T1000 (cell line): ENCODE measurements around the gene DYSF.
A peak's percentile ranks its signal among the peaks of the same experiment; 100 is the strongest.

Experiments used
- DNase-seq: peaks from one replicate; lab custom pipeline; 2025; ENCODE audit warnings: mixed read lengths; lab: John Stamatoyannopoulos, UW

The DYSF gene

DNA sequence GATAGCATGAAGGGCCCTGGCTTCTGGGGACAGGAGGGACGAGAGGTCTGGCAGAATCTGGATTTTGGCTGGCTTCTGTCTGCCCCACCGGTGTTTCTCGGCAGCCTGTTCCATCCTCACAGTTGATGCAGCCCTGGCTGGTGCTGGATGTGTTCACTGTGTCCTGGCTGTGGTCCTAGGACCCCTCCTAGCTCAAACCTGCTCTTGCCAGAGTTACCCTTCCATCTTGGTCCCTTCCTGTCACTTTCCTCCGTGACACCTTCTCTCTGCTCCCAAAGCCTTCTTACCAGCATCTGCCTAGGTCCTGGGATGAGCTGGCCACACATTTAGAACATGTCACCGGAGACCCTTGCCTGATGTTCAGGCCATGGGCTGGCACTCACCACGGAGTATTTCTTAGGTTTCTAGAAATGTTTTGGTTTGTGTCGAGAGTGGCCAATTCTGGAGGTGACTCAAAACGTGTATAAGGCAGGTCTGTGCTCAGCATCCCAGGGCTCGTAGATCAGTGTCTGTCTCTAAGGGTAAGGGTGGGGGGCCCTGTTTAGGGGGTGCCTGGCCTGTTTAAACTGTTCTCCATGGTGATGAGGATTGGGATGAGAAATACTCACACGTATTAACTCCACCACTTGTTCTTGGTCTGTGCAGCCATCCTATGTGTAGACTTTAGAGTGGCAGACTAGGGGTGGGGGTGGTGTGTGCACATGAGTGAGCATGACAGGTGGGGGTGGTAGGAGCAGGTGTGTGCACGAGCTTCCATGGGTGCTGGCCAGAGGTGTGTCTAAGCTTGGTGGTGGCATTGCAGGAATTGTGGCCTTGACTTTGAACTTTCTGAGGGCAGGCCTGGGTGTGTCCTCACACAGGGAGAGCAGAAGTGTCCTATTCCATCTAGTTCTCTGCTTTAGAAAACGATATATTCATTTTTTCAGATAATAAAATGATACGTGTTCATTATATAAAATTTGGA lies 162.7 kb downstream of the DYSF start:
- DNase-seq = no peak

DNA sequence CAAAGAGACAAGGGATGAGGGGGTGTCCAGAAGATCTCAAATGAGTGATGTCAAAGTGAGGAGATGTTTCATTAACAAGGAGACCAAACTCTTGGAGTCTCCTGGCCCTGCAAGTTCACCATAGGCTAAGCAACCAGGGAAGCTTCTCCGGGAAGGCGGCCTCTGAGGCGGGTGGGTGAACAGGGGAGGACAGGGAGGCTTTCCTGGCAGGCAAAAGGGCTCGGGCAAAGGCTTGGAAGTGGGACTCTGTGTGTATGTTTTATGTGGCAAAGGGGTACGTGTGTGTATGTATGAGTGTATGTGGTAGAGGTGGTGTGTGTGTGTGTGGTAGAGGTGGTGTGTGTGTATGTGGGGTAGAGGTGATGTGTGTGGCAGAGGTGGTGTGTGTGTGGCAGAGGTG lies 163.9 kb downstream of the DYSF start:
- DNase-seq = no peak

DNA sequence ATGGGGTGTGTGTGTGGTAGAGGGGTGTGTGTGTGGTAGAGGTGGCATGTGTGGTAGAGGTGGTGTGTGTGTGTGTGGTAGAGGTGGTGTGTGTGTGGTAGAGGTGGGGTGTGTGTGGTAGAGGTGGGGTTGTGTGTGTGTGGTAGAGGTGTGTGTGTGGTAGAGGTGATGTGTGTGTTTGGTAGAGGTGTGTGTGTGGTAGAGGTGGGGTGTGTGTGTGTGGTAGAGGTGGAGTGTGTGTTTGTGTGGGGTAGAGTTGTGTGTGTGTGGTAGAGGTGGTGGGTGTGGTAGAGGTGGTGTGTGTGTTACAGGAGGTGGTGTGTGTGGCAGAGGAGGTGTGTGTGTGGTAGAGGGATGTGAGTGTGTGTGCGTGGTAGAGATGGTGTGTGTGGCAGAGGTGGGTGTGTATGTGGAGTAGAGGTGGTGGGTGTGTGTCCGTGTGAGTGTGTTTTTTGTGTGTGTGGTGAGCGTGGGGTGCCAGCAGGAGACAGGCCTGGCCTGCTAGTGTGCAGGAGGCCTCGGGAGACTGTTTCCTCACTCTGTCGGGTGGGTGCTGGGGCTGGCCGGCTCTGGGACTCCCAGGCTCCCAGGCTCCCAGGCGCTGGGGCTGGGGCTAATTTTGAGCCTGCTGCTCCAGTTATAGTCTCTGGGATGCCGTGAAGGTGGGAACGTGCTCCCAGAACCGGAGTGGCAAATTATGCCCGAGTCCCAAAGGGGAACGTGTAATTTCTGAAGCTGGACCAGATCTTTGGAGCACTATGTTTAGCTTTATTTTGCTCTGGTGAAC lies 165.2 kb downstream of the DYSF start:
- no peak for DNase-seq

DNA sequence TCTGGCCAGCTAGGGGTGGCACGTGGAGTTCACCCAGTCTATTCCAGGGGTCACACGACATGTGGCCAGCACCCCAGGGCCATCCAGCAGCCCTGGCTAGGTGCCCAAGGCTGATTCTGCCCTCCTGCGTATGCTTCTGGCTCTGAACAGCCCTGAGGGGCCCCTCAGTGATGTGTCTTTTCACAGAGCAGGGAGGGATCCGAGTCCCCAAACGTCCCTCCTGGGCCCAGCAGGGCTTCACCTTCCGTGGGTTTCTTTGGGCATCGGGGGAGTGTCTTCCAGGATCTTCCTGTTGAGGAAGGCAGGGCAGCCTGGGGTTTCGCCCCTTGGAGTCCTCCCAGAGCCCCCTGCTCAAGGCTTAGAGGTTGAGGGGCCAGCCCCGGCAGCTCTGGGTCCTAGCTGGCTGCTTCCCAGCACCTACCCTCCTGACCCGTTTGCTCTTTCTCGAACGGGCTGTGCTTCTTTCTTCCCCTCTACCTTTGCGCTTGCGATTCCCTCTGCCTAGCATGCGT lies 165.9 kb downstream of the DYSF start:
- no peak for DNase-seq

DNA sequence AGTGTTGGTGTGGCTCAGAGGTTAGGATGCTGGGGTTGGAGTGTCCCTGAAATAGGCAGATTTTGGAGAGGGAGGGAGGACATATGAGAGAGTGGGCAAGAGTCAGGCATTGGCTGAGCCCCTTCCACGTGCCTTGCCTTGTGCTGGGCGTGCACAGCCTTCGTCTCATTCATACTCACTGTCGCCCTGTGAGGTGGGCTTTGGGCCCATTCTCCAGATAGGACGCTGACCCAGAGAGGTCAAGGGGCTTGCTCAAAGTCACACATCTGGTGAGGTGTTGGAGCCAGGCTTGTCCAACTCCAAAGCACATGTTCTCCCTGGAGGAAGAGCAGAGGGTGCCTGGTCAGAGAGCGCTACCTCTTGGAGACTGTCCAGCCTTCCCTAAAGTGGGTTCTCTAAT lies 166.8 kb downstream of the DYSF start:
- no peak for DNase-seq

DNA sequence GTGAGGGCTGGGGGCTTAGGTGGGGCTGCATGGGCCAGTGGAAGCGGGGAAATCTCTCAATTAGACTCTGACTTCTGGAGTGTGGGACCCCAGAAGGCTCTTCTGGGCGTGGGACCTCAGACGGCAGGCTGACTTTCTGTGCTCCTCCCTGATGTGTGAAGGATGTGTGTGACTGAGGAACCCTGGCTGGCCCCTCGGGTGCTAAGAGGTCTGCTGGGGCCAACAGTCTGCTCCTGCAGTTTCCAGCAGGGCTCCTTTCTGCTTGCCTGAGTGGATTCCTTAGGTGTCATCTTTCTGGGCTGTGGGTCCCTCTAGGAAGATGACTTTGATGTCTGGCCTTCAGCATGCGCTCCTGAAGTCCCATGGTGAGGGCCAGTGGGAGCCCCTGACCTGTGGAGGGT lies 167.5 kb downstream of the DYSF start:
- DNase-seq = no peak

DNA sequence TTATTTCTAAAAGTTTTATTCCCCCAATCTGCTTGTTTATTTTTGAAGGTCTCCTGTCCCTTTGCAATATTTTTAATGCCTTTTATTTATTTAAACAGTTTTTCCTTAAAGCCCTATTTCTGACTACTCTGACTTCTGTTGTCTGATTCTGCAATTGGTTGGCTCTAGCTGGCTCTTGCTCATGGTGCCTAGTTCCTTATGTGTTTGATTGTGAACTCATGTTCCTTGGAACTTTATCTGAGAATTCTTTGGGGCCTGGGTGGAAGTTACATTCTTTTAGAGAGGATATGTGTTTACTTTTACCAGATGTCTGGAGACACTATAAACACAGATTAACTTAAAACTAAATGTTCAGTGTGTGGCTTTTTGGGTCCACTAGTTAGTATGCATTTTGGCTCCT lies 175.9 kb downstream of the DYSF start:
- no peak for DNase-seq

DNA sequence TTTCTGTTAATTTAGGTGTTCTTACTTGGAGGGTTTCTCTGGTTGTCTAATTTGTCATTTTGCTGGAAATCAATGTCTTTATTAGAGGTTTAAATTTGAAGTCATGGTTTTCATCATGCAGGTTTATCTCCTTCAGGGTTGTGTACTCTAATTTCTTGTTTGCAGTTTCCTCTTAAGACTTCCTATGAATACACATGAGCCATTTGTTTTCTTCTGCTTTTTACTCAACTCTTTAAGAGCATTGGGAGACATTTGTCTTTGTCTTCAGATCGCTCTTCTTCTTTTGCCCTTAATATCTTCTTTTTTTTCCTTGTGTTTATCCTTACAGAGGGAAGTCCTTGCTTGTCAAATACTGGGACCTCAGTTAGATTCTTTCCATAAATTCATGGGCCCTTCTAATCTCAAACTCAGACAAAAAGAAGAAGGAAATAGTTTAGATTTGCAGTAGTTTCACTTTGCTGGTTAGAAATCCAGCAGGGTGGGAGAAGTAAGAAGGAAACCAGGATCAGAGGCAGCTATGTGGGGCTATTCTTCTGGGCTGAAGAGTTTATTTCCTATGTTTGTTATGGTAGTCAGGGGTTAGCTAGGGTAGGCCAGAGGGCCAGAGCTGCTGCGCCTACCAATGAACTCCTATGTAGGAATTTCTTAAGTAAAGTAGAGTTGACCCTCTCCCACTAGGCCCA lies 176.6 kb downstream of the DYSF start:
- no peak for DNase-seq

DNA sequence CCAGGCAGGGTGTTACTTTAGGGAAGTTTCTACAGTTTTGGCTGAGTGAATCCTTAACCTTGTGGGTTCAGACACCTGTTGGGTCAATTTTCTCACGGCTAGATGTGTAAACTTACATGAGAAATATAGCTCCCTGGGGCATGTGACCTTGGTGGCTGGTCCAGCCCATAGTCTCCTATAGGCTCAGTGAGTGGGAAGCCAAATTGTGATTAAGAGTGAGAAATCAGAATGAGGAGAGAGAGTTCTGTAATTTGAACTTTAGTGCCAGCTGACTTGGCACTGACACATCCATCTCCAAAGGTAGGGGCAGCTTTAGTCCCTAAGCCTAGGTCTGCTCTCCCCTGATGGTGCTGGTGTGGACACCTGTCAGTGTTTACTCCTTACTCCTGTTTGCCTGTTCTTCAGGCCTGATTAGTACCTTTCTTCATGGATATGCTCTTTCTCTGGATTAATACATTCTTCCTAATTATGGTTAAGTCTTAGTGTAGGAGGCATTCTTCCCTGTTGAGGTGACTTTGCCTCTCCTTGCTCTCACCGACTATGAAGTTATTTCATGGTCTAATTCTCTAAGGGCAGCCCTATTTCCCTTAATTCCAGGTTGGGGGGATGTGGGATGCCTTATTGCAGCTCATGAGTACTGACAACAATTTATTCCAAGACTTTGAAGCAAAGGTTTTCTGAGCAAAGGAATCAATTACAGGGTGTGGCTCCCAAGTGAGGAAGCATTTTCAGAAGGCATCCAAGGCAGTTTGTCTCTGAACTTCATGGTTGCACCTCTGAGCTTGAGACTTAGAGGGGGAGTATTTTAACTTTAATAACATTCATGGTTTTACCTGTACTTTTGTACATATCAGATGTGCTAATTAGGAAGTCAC lies 177.3 kb downstream of the DYSF start:
- no peak for DNase-seq

DNA sequence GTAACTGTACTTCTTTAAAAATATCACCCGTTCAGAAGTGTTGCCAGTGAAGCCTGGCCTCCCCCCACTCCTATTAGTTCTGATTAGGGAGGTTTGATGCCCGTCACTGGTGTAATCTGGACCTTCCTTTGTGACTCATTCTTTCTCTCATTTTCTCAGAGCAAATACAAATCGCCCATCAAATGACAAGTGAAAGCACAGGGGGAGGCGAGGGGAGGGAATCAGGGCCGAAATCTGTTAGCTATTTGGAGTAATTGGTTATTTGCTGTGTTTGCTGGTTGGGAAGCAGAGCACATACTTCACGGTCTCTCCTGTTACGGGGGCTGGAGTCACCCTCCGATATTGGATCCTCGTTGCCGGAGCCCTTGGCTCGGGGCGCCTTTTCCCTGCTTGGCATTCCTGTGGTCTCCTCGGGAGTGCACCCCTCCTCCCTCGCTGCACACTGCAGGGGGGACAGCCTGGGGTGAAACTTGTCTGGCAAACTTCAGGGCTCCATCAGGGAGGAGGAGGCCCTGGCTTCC lies 178.1 kb downstream of the DYSF start:
- DNase-seq = peak; percentile 37

DNA sequence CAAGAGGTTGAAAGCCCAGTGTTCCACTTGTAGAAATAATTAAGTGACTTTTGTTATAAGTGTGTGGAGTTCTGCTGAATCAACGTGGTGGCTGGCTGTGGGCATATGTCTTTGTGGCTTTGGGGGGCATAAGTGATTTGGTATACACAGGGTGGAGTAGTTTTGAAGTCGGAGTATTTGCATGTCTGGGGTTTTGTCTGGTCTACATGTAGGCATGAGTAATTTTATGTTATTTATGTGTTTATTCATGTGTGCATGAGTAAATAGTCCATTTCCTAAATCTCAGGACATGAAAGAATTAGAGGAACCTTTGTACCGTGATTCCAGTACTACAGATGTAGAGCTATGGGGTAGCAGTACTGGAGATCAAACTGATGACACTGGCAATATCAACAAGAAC lies 179.7 kb downstream of the DYSF start:
- no peak for DNase-seq

DNA sequence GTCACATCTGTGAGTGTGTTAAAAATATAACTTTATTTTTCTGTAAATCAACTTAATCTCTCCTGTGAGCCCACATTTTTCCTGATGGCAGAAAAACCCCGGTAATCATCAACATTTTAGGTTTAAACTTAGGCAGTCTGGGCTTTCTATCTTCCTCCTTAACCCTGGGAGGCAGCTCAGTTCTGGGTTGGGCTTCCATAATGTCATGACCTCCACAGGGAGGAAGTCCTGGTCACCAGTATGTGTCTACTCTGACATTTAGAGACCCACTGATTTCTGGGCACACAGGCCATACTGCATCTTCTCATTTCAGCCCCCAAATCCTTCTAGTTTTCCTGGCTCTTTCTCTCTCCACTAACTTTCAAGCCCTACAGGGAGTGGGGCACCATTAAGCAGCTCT lies 181.2 kb downstream of the DYSF start:
- no peak for DNase-seq

DNA sequence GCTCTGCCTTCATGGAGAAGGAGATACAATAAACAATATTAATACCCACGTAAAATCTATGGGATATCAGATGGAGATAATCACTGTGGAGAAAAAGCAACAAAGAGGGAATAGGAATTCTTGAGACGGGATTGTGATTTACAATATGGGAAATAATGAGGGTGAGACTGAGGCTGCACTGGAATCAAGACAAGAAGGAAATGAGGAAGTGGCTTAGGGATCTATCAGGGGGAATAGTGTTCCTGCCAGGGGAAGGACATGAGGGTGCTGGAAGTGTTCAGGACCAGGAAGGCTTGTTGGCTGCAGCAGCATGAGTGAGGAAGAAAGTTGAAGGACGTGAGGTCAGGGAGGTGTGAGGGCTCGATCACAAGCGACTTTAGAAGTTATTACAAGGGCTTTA lies 182.4 kb downstream of the DYSF start:
- no peak for DNase-seq

DNA sequence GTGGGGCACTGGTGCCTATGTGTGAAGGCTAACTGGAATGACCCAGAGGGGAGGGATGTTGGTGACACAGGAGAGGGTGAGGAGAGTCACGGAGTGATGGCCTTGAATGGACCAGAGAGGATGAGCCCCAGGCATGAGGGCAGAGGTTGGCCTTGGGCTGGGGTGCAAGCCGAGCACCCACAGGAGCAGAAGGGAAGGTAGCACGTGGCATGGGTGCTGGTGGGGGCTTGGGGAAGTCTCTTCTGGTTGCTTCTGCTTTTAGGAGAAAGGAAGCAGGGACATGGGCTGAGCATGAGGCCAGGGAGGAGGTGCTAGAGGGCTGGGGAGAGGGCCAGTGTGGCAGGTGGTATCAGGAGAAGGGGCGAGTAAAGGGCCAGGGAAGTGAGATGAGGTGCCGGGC lies 183.8 kb downstream of the DYSF start:
- no peak for DNase-seq

DNA sequence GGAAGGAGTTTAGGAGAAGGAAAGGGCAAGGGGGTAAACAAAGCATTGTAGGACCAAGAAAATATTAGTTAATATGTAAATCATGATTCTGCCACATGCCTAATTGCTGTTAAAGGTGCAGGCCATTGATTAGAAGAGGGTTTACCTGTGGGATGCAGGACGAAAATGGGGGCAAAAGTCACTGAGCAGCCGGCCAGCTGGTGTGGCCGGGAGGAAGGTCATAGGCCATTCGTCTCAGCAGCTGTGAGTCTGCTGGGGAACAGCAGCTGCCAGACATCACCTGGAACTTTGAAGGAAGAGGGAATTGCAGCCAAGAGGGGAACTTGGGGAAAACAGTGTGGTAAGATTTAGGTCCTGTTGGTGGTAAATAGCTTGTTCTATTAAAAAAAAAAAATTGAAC lies 184.4 kb downstream of the DYSF start:
- no peak for DNase-seq

DNA sequence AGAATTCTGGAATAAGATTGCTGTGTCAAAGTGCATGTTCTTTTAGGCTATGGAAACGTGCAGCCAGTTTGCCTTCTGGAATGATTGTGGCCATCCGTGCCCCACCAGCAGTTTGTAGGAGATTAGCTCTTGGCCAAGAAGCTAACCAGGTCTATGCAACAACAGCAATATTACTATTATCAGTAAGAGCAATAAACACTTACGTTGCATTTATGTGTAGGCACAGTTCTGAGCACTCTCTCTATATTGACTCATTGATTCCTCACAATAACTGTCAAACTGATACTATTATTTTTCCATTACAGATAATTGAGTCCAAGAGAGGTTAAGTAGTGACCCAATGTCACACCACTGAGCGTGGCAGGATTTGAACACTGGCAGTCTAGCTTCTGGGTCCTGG lies 186.4 kb downstream of the DYSF start:
- no peak for DNase-seq

DNA sequence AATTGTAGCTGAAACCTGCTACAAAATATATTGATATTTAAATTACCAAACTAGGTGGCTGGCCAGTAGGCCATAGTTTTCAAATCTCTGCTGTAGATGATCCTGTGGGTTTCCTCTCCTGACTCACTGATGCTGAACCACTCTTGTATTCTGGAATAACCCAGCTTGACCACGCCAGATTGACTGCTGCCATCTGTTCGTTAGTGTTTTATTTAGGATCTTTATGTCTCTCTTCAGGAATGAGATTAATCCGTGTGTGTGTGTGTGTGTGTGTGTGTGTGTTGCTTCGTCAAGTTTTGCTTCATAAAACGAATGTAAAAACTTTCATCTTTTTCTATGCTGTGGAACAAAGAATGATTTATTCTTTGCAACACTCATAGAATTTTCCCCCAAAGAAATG lies 187.1 kb downstream of the DYSF start:
- no peak for DNase-seq

DNA sequence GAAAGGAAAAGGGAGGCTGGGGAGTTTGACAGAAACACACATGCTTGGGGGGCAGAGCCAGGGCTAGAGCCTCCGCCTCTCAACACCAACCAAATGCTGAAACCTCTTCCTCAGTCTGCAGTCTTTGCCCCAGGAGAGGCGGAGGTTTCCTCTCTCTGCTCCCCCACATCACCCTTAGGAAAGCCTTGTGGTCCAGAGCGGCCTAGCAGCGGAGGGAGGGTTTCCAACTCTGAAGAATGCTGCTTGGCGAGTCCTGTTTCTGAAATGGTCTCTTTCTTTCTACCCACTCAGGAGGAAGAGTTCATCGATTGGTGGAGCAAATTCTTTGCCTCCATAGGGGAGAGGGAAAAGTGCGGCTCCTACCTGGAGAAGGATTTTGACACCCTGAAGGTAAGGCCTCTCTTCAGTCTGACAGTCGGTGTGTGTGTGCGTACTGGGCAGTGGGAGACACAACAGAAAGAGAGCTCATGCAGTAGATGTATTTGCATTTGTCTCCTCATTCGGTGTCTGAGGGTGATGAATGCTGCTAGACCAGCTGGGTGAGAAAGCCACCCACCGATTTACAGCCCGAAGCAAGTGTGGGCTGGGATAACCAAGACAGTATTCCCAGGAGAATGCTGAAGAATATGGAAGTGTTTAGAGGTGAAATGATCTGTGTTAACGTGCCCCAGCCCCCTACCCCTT lies 190.5 kb downstream of the DYSF start:
- DNase-seq = no peak

DNA sequence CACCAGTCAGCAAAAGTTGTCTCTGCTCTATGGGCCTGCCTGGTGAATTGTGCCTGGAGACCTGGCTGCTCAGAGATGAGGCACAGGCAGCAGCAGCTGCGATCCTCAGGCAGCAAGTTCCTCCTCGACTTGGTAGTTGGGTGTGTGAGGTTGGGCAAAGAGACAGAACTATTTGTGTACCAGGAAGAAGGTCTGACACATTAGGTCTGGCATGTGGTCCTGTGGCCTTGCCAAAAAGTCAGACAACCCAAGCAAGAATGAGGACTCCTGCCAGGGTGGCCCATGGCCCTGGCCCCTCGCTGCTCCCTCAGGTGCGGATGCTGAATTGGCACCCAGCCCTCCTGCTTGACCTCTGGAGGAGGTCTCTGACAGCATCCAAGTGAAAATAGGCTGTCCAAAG lies 192.7 kb downstream of the DYSF start:
- DNase-seq = no peak

DNA sequence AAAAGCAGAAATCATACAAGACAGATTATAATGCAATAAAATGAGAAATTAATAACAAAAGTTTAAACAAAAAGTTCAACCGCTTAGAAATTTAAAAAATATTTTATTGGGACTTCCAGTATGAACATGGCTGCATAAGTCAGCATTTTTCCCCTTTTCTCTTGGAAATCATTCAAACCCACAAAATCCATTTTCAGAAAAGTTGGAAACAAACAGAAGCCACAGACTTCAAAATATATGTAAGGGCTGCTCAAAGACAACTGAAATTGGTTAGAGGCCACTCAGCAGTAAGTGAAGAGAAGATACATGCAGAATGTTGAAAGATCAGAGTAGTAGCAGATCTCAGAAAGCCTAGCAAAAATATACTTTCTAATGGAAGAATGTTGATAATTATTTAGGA lies 194.0 kb downstream of the DYSF start:
- no peak for DNase-seq

DNA sequence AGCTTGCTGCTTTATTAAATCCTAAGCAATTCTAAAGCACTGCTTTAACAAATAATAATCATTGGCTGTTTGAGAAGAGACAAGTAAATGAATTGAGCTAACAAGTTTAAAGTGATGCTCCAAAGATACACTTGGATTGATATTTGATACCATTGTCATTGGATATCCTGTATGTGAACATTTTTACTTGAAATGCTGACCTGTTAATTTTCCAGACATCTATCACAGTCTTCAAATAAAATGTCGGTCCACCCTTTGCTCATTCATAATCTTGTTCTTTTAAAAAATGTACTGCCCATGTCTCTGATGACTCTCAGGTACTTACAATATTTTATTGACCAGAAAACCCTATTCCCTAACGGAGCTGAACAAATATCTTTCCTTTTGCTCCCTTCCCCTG lies 202.1 kb downstream of the DYSF start:
- DNase-seq = no peak
